ENCODE data around the gene MGAT4A. TPM values are rescaled to one million over a fixed set of nuclear protein-coding genes. Genes with fewer than 3 reads are reported as not detected.
A peak's percentile ranks its signal among the peaks of the same experiment; 100 is the strongest.

MGAT4A gene
- total RNA-seq: 33.5 and 37.6 TPM in 2 replicates
- long read RNA-seq, full-length matches to known transcripts: 7 of 28 reads
- long read RNA-seq, partial matches to known transcripts: 6 of 28 reads
- long read RNA-seq, other reads (novel, unspliced or antisense): 15 of 28 reads

- peaks cover 6% of the 10 kb centered on the region for H3K27me3 Mint-ChIP-seq
- H3K27ac Mint-ChIP-seq: peak within 1 kb of the TSS; percentile 91
- TF ChIP-seq CTCF (IDR thresholded peaks at IDR 0.05; ENCODE audit: unreplicated experiment): no peak
These were observed at the start of gene MGAT4A for GRCh38 chr2:98731041-98731893. Gene MGAT4A, minus strand, starts transcription at chr2:98731132. Its CDS starts 4,800 bp downstream, at chr2:98726332.

GRCh38 chr2:98778741-98779483 is 48.0 kb upstream of the MGAT4A start:
- Mint-ChIP-seq H3K36me3 (ENCODE audit: insufficient read depth) (no peaks in the 10 kb centered on the region), H3K27ac (no peak overlapping the region), H3K4me1 (ENCODE audit: low read depth) (no peaks in the 10 kb centered on the region), H3K27me3 (no peaks in the 10 kb centered on the region), H3K4me3 (ENCODE audit: low read depth) (no peak overlapping the region), H3K9me3 (ENCODE audit: low read depth) (peaks cover 14% of the 10 kb centered on the region)
- TF ChIP-seq CTCF (IDR thresholded peaks at IDR 0.05; ENCODE audit: unreplicated experiment): no peak
- DNase-seq (ENCODE audit: low spot score, unreplicated experiment): no peak

More at GRCh38 chr2:98731041-98731893, at the start of gene MGAT4A:
- DNase-seq (ENCODE audit: low spot score, unreplicated experiment): peak; percentile 58
- no peaks in the 10 kb centered on the region for H3K36me3 Mint-ChIP-seq (ENCODE audit: insufficient read depth)
- H3K4me1 Mint-ChIP-seq (ENCODE audit: low read depth): peaks cover 22% of the 10 kb centered on the region
- H3K9me3 Mint-ChIP-seq (ENCODE audit: low read depth): no peaks in the 10 kb centered on the region
- H3K4me3 Mint-ChIP-seq (ENCODE audit: low read depth): peak within 1 kb of the TSS; percentile 80

GRCh38 chr2:98778151-98778550 is 47.2 kb upstream of the MGAT4A start:
- TF ChIP-seq CTCF (IDR thresholded peaks at IDR 0.05; ENCODE audit: unreplicated experiment): no peak
- no peaks in the 10 kb centered on the region for H3K27me3 Mint-ChIP-seq
- no peak for DNase-seq (ENCODE audit: low spot score, unreplicated experiment)
- no peaks in the 10 kb centered on the region for H3K36me3 Mint-ChIP-seq (ENCODE audit: insufficient read depth)
- H3K4me1 Mint-ChIP-seq (ENCODE audit: low read depth): no peaks in the 10 kb centered on the region
- no peak overlapping the region for H3K27ac Mint-ChIP-seq
- peaks cover 14% of the 10 kb centered on the region for H3K9me3 Mint-ChIP-seq (ENCODE audit: low read depth)
- H3K4me3 Mint-ChIP-seq (ENCODE audit: low read depth): no peak overlapping the region

GRCh38 chr2:98777710-98778109 is 46.8 kb upstream of the MGAT4A start:
- no peaks in the 10 kb centered on the region for H3K4me1 Mint-ChIP-seq (ENCODE audit: low read depth)
- H3K36me3 Mint-ChIP-seq (ENCODE audit: insufficient read depth): no peaks in the 10 kb centered on the region
- H3K9me3 Mint-ChIP-seq (ENCODE audit: low read depth): peaks cover 14% of the 10 kb centered on the region
- DNase-seq (ENCODE audit: low spot score, unreplicated experiment): no peak
- no peak for TF ChIP-seq CTCF (IDR thresholded peaks at IDR 0.05; ENCODE audit: unreplicated experiment)
- H3K4me3 Mint-ChIP-seq (ENCODE audit: low read depth): no peak overlapping the region
- no peak overlapping the region for H3K27ac Mint-ChIP-seq
- peaks cover 4% of the 10 kb centered on the region for H3K27me3 Mint-ChIP-seq

- H3K9me3 Mint-ChIP-seq (ENCODE audit: low read depth): peaks cover 10% of the 10 kb centered on the region
- H3K27ac Mint-ChIP-seq: no peak overlapping the region
- no peak for DNase-seq (ENCODE audit: low spot score, unreplicated experiment)
- peaks cover 8% of the 10 kb centered on the region for H3K27me3 Mint-ChIP-seq
- TF ChIP-seq CTCF (IDR thresholded peaks at IDR 0.05; ENCODE audit: unreplicated experiment): no peak
- H3K36me3 Mint-ChIP-seq (ENCODE audit: insufficient read depth): no peaks in the 10 kb centered on the region
- no peak overlapping the region for H3K4me3 Mint-ChIP-seq (ENCODE audit: low read depth)
- no peaks in the 10 kb centered on the region for H3K4me1 Mint-ChIP-seq (ENCODE audit: low read depth)
These were observed 46.1 kb upstream of the MGAT4A start for GRCh38 chr2:98777076-98777475.

All from progenitor cell of endocrine pancreas (in vitro differentiated cells).